Mesenchymal stem cell (in vitro differentiated cells and primary cell): ENCODE data around the gene RAET1L.
A peak's percentile ranks its signal among the peaks of the same experiment; 100 is the strongest.

Experiments
- DNase-seq: peaks from one replicate; pipeline ENCODE4 v3.0.0-alpha.2; 2013
- H2AFZ ChIP-seq: one replicate; pipeline ENCODE4 v1.6.1; 2013; ENCODE audit warnings: low read depth, mild to moderate bottlenecking, control low read depth, inconsistent platforms, low read length, moderate library complexity
- H2AK5ac ChIP-seq: 2 replicates; pipeline ENCODE4 v1.6.1; 2013; ENCODE audit warnings: low read length, moderate library complexity, mild to moderate bottlenecking, inconsistent platforms; ENCODE audit not compliant: severe bottlenecking
- H2BK120ac ChIP-seq: one replicate; pipeline ENCODE4 v1.6.1; 2013; ENCODE audit warnings: low read depth, mild to moderate bottlenecking, inconsistent platforms, low read length, moderate library complexity
- H2BK12ac ChIP-seq, 2 experiments: one replicate each; pipeline ENCODE4 v1.6.1; 2013; ENCODE audit warnings: inconsistent platforms in 2 of 2, low read length in 2 of 2, mild to moderate bottlenecking in 2 of 2, moderate library complexity in 2 of 2, control low read depth in 1 of 2
- H2BK15ac ChIP-seq: one replicate; pipeline ENCODE4 v1.6.1; 2013; ENCODE audit warnings: mild to moderate bottlenecking, low read depth, inconsistent platforms; ENCODE audit not compliant: poor library complexity, severe bottlenecking
- H2BK5ac ChIP-seq: 2 replicates; pipeline ENCODE4 v1.6.1; 2013; ENCODE audit warnings: low read depth, mild to moderate bottlenecking, low read length, control low read depth, inconsistent platforms; ENCODE audit not compliant: poor library complexity, severe bottlenecking
- H3K14ac ChIP-seq, 2 experiments: one replicate each; pipeline ENCODE4 v1.6.1; 2013; ENCODE audit warnings: inconsistent platforms in 2 of 2, low read length in 2 of 2, control low read depth in 1 of 2, mild to moderate bottlenecking in 1 of 2, moderate library complexity in 1 of 2
- H3K18ac ChIP-seq, 2 experiments: one replicate each; pipeline ENCODE4 v1.6.1; 2013; ENCODE audit warnings: inconsistent platforms in 2 of 2, low read length in 2 of 2, control low read depth in 1 of 2, low read depth in 1 of 2, mild to moderate bottlenecking in 1 of 2
- H3K23ac ChIP-seq, 2 experiments: one replicate each; pipeline ENCODE4 v1.6.1; 2013; ENCODE audit warnings: inconsistent platforms in 2 of 2, low read length in 2 of 2, mild to moderate bottlenecking in 2 of 2, moderate library complexity in 2 of 2, control low read depth in 1 of 2
- H3K27ac ChIP-seq: 2 replicates; pipeline ENCODE4 v1.5.1; 2013; ENCODE audit warnings: mild to moderate bottlenecking, moderate library complexity, low read length, control low read depth, inconsistent platforms; ENCODE audit not compliant: poor library complexity, severe bottlenecking
- H3K27me3 ChIP-seq, 2 experiments: 2 replicates each; pipeline versions ENCODE4 v1.6.1 to v1.7.0; 2013; ENCODE audit warnings: low read length in 2 of 2, mild to moderate bottlenecking in 2 of 2, moderate library complexity in 2 of 2, control low read depth in 1 of 2, inconsistent platforms in 1 of 2; ENCODE audit not compliant: control insufficient read depth in 1 of 2, insufficient read depth in 1 of 2
- H3K36me3 ChIP-seq, 2 experiments: 2 replicates each; pipeline versions ENCODE4 v1.6.1 to v1.7.0; 2013; ENCODE audit warnings: low read length in 2 of 2, control low read depth in 1 of 2, inconsistent platforms in 1 of 2, low read depth in 1 of 2, mild to moderate bottlenecking in 1 of 2; ENCODE audit not compliant: insufficient read depth in 2 of 2, control insufficient read depth in 1 of 2
- H3K4ac ChIP-seq, 2 experiments: one replicate each; pipeline ENCODE4 v1.6.1; 2013; ENCODE audit warnings: inconsistent platforms in 2 of 2, low read length in 2 of 2, mild to moderate bottlenecking in 2 of 2, moderate library complexity in 2 of 2, control low read depth in 1 of 2, low read depth in 1 of 2
- H3K4me1 ChIP-seq: 2 replicates; pipeline ENCODE4 v1.6.1; 2013; ENCODE audit warnings: low read depth, low read length, control low read depth; ENCODE audit not compliant: control insufficient read depth, insufficient read depth
- H3K4me2 ChIP-seq: 2 replicates; pipeline ENCODE4 v1.6.1; 2013; ENCODE audit warnings: low read length, mild to moderate bottlenecking, inconsistent platforms; ENCODE audit not compliant: poor library complexity, severe bottlenecking
- H3K4me3 ChIP-seq, 2 experiments: 2 replicates each; pipeline versions ENCODE4 v1.5.1 to v1.7.0; 2013; ENCODE audit warnings: low read length in 2 of 2, mild to moderate bottlenecking in 2 of 2, control low read depth in 1 of 2, low read depth in 1 of 2; ENCODE audit not compliant: insufficient read depth in 1 of 2
- H3K79me1 ChIP-seq: replicated peaks from 2 replicates; pipeline ENCODE4 v1.6.1; 2013; ENCODE audit warnings: mild to moderate bottlenecking, control low read depth, low read length, inconsistent platforms; ENCODE audit not compliant: poor library complexity, severe bottlenecking
- H3K9ac ChIP-seq: 2 replicates; pipeline ENCODE4 v1.7.0; 2013; ENCODE audit warnings: mild to moderate bottlenecking, low read length, moderate library complexity
- H3K9me3 ChIP-seq: 2 replicates; pipeline ENCODE4 v1.7.0; 2013; ENCODE audit warnings: mild to moderate bottlenecking, low read length; ENCODE audit not compliant: control insufficient read depth
- H4K8ac ChIP-seq: one replicate; pipeline ENCODE4 v1.6.1; 2013; ENCODE audit warnings: inconsistent platforms, mild to moderate bottlenecking, low read length, moderate library complexity
- H4K91ac ChIP-seq: one replicate; pipeline ENCODE4 v1.6.1; 2013; ENCODE audit warnings: mild to moderate bottlenecking, low read length, inconsistent platforms
- WGBS: methylation state at CpG from one replicate; pipeline ENCODE4 v1.1.7; 2013; ENCODE audit warnings: mixed read lengths; 5-methylcytosine and 5-hydroxymethylcytosine counted together

RAET1L gene

DNA sequence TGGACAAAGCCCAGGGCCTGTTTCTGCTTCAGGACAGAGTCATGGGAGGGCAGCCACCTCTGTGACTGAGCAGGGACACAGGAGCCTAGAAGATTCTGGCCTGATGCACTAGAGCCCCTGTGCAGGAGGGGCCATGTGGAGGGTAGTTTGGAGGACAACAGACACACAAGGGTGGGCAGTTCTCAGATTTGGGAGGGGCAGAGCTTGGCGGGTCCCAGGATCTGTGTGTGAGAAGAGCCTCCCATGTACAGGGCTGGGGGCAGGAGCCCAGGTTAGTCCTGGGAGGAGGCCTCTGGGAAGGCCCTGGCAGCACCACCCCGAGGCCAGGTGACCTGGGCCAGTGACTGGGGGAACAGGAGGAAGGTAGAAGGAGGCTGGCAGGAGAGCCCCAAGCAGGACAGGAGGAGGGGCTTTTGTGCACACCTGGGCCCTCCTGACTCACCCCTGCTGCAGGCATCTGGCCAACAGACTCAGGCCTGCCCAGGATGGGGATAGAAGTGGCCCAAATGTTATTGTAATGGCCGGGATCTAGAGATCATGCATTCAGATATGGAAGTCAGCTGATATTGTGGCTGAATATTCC lies 45.0 kb upstream of the RAET1L start:
- H2BK15ac ChIP-seq = no peak overlapping the region
- WGBS = 90% methylated on average over 3 of the region's 3 CpGs
- no peak overlapping the region for H3K4me2 ChIP-seq
- H4K91ac ChIP-seq = no peak overlapping the region
- no peak overlapping the region for H3K9ac ChIP-seq
- H3K4me3 ChIP-seq = no peak overlapping the region
- no peak overlapping the region for H3K14ac ChIP-seq
- peaks cover 10% of the 10 kb centered on the region for H3K4me1 ChIP-seq
- H3K27me3 ChIP-seq = no peaks in the 10 kb centered on the region
- no peak overlapping the region for H2BK12ac ChIP-seq
- H2BK5ac ChIP-seq = no peak overlapping the region
- H3K4ac ChIP-seq = no peak overlapping the region
- peaks cover under 1 to 3% of the 10 kb centered on the region in 2 experiments for H3K36me3 ChIP-seq
- no peak overlapping the region for H2BK120ac ChIP-seq
- no peak overlapping the region for H3K18ac ChIP-seq
- no peak overlapping the region for H4K8ac ChIP-seq
- H3K79me1 ChIP-seq = peaks cover 4% of the 10 kb centered on the region
- no peak overlapping the region for H3K27ac ChIP-seq
- no peak overlapping the region for H2AFZ ChIP-seq
- no peaks in the 10 kb centered on the region for H3K9me3 ChIP-seq
- no peak for DNase-seq
- H3K23ac ChIP-seq = no peak overlapping the region
- H2AK5ac ChIP-seq = no peak overlapping the region

- 78% methylated on average over 11 of the region's 11 CpGs for WGBS
- H2BK120ac ChIP-seq = no peak overlapping the region
- no peaks in the 10 kb centered on the region for H3K27me3 ChIP-seq
- peaks cover 10% of the 10 kb centered on the region for H3K4me1 ChIP-seq
- H4K8ac ChIP-seq = no peak overlapping the region
- H4K91ac ChIP-seq = no peak overlapping the region
- no peak overlapping the region for H3K23ac ChIP-seq
- H2BK5ac ChIP-seq = no peak overlapping the region
- H3K9ac ChIP-seq = no peak overlapping the region
- no peak overlapping the region for H2AFZ ChIP-seq
- H3K4me2 ChIP-seq = no peak overlapping the region
- peaks cover 6 to 8% of the 10 kb centered on the region in 2 experiments for H3K36me3 ChIP-seq
- peaks cover 4% of the 10 kb centered on the region for H3K79me1 ChIP-seq
- no peak overlapping the region for H3K14ac ChIP-seq
- no peak overlapping the region for H3K4ac ChIP-seq
- DNase-seq = no peak
- no peak overlapping the region for H2BK12ac ChIP-seq
- no peak overlapping the region for H3K4me3 ChIP-seq
- H3K27ac ChIP-seq = no peak overlapping the region
- no peak overlapping the region for H3K18ac ChIP-seq
- H2BK15ac ChIP-seq = no peak overlapping the region
- no peak overlapping the region for H2AK5ac ChIP-seq
- H3K9me3 ChIP-seq = no peaks in the 10 kb centered on the region
Observed at GRCh38 chr6:150069706-150070105, 44.4 kb upstream of the RAET1L start.

DNA sequence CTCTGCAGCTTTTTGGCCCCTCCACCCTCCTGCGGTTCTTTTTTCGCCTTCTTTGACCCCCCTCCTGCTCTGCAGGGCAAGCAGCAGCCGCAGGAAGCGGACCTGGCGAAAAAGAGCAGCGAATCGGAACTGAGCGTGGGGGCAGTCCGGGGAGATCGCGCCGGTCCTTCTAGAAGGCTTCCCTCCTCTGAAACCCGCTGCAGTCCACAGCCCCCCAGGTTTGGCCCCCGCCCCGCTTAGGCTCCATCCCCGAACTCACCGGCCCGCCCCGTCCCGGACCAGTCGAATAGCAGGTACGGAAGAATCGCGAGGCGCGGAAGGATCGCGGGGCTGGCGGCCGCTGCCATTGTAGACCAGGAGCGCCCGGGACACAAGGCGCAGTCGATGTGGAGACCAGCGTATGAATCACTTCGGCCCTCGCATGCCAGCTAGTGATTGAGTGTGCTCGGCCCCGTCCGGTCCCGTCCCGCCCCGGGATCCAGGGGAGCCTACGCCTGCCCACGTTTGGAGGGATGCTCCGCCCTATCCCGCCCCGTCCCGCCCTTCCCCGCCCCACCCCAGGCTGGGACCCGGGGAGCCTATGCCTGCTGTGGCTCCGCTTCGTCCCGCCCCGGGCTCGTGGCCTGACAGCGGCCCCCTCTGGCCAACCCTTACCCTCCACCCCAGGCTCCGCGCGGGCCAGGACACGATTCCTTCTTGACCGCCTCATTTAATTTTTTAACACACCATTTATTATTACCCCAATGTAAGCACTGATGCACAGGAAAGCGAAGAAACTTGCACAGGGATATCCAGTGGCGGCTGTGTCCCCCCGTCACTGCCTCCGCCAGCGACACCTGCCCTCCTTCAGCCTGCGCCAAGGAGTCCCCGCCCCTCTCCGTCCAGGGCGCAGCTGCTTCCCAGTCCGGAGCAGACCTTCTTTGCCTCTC lies 43.7 kb upstream of the RAET1L start, which contains the start of gene ULBP3:
TSS of gene ULBP3 (minus strand) at position 402 of the 929 bp plus-strand sequence. CDS start at position 347, 55 bp downstream.
- DNase-seq = peak; percentile 96
- peak within 1 kb of the TSS; percentile 92 for H2BK120ac ChIP-seq
- peak within 1 kb of the TSS; percentile 86 for H3K9ac ChIP-seq
- H2BK5ac ChIP-seq = peak within 1 kb of the TSS; percentile 26
- no peak within 1 kb of the TSS for H2AK5ac ChIP-seq
- peak within 1 kb of the TSS; percentile 94 for H3K4me2 ChIP-seq
- peaks cover 10% of the 10 kb centered on the region for H3K4me1 ChIP-seq
- under 1% methylated on average over 66 of the region's 72 CpGs for WGBS
- peaks cover 4% of the 10 kb centered on the region for H3K79me1 ChIP-seq
- peak within 1 kb of the TSS; percentile 67 for H4K8ac ChIP-seq
- peak within 1 kb of the TSS; percentile 70 for H2AFZ ChIP-seq
- H3K9me3 ChIP-seq = no peaks in the 10 kb centered on the region
- H4K91ac ChIP-seq = peak within 1 kb of the TSS; percentile 78
- H3K14ac ChIP-seq = peak within 1 kb of the TSS in 1 of 2 experiments; percentile 86
- peak within 1 kb of the TSS; percentile 73 to 80 for H3K18ac ChIP-seq
- peak within 1 kb of the TSS; percentile 94 for H2BK15ac ChIP-seq
- H2BK12ac ChIP-seq = no peak within 1 kb of the TSS
- peak within 1 kb of the TSS; percentile 55 to 60 for H3K4ac ChIP-seq
- peak within 1 kb of the TSS; percentile 57 for H3K27ac ChIP-seq
- H3K36me3 ChIP-seq = peaks cover 11 to 13% of the 10 kb centered on the region in 2 experiments
- H3K4me3 ChIP-seq = peak within 1 kb of the TSS; percentile 75 to 88
- peak within 1 kb of the TSS in 1 of 2 experiments; percentile 5 for H3K23ac ChIP-seq
- H3K27me3 ChIP-seq = no peaks in the 10 kb centered on the region

GRCh38 chr6:150068151-150068550 lies 42.8 kb upstream of the RAET1L start:
- Histone ChIP-seq H3K4ac (no peak overlapping the region), H3K9me3 (no peaks in the 10 kb centered on the region), H3K4me1 (peaks cover 10% of the 10 kb centered on the region), H2BK5ac (no peak overlapping the region), H2BK120ac (no peak overlapping the region), H2AFZ (peak overlapping the region; percentile 54), H4K91ac (no peak overlapping the region), H3K4me2 (peak overlapping the region; percentile 94), H3K4me3 (peak overlapping the region; percentile 75 to 88), H3K27ac (no peak overlapping the region), H3K14ac (no peak overlapping the region), H3K9ac (peak overlapping the region; percentile 86), H2BK12ac (no peak overlapping the region), H2BK15ac (peak overlapping the region; percentile 94), H2AK5ac (no peak overlapping the region), H3K23ac (no peak overlapping the region), H3K36me3 (peaks cover 11 to 19% of the 10 kb centered on the region in 2 experiments), H3K27me3 (no peaks in the 10 kb centered on the region), H3K79me1 (peaks cover 4% of the 10 kb centered on the region), H3K18ac (no peak overlapping the region), H4K8ac (peak overlapping the region; percentile 45)
- 47% methylated on average over 4 of the region's 4 CpGs for WGBS
- DNase-seq = no peak
